Measurements from ENCODE around the gene RABEP1. TPM values are rescaled to one million over a fixed set of nuclear protein-coding genes. Genes with fewer than 3 reads are reported as not detected.
"Not testable (repeated sequence)": the region's sequence is repeated elsewhere in the genome, so short reads cannot be mapped to it uniquely, and the experiment has no call there.

RABEP1 gene
- total RNA-seq, 2 donors from 2014 or later: 32.2 to 32.8 TPM

GRCh38 chr17:5431234-5431633 is 149.2 kb downstream of the RABEP1 start:
- not testable (repeated sequence) for H3K27ac ChIP-seq (ENCODE audit: low read depth, low read length); H3K9ac ChIP-seq (ENCODE audit: extremely low read depth, low read length, poor library complexity, severe bottlenecking); H3K27me3 ChIP-seq (ENCODE audit: control insufficient read depth, insufficient read depth, low read length, poor library complexity, severe bottlenecking); H3K4me3 Mint-ChIP-seq; H3K4me3 ChIP-seq (ENCODE audit: low read length); H3K9me3 ChIP-seq (ENCODE audit: control insufficient read depth, low read length); H3K4me1 ChIP-seq (ENCODE audit: control insufficient read depth, insufficient read depth, low read length); H3K4me1 Mint-ChIP-seq; H3K27me3 Mint-ChIP-seq (ENCODE audit: insufficient read depth); H3K9me3 Mint-ChIP-seq; H3K27ac Mint-ChIP-seq
- TF ChIP-seq, protein P1, sequence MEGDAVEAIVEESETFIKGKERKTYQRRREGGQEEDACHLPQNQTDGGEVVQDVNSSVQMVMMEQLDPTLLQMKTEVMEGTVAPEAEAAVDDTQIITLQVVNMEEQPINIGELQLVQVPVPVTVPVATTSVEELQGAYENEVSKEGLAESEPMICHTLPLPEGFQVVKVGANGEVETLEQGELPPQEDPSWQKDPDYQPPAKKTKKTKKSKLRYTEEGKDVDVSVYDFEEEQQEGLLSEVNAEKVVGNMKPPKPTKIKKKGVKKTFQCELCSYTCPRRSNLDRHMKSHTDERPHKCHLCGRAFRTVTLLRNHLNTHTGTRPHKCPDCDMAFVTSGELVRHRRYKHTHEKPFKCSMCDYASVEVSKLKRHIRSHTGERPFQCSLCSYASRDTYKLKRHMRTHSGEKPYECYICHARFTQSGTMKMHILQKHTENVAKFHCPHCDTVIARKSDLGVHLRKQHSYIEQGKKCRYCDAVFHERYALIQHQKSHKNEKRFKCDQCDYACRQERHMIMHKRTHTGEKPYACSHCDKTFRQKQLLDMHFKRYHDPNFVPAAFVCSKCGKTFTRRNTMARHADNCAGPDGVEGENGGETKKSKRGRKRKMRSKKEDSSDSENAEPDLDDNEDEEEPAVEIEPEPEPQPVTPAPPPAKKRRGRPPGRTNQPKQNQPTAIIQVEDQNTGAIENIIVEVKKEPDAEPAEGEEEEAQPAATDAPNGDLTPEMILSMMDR (conservative IDR thresholded peaks at IDR 0.05): peak; percentile 64
- H3K36me3 ChIP-seq (ENCODE audit: control insufficient read depth, insufficient read depth, low read length): peaks cover 79% of the 10 kb centered on the region
- DNase-seq: peak; percentile 88
- peaks cover 78% of the 10 kb centered on the region for H3K36me3 Mint-ChIP-seq (ENCODE audit: low read depth)
- 82 to 83% methylated on average over 5 of the region's 5 CpGs for WGBS, 2 experiments (ENCODE audit: insufficient coverage in 1 of 2, insufficient read length in 1 of 2)

GRCh38 chr17:5431949-5432556 is 150.0 kb downstream of the RABEP1 start:
- Mint-ChIP-seq H3K36me3 (ENCODE audit: low read depth) (peaks cover 85% of the 10 kb centered on the region), H3K4me3 (no peak overlapping the region)
- peak overlapping the region; percentile 53 for H3K27ac ChIP-seq (ENCODE audit: low read depth, low read length)

DNA sequence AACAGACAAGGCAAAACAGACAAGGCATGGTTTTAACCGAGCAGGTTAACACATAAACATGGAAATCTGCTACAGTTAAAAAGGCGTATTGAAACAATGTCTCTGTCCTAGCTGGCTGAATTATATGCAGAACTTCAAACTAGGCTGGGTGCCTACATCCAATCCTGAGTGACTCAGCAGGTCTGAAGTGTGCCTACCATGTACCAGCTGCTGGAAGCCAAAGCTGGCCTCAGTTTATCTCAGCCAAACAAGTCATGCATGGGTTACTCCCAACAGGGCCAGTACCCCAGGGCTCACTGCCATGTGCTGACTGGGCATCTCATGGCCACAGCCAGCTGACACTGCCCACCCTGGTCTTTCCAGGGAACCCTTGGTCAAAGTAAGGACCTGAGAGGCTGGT is 152.9 kb downstream of the RABEP1 start:
- DNase-seq: no peak
- peak overlapping the region; percentile 72 for H3K27ac Mint-ChIP-seq
- Histone ChIP-seq H3K4me3 (ENCODE audit: low read length) (no peak overlapping the region), H3K9ac (ENCODE audit: extremely low read depth, low read length, poor library complexity, severe bottlenecking) (no peak overlapping the region), H3K4me1 (ENCODE audit: control insufficient read depth, insufficient read depth, low read length) (no peaks in the 10 kb centered on the region), H3K27ac (ENCODE audit: low read depth, low read length) (no peak overlapping the region), H3K27me3 (ENCODE audit: control insufficient read depth, insufficient read depth, low read length, poor library complexity, severe bottlenecking) (no peaks in the 10 kb centered on the region), H3K9me3 (ENCODE audit: control insufficient read depth, low read length) (no peaks in the 10 kb centered on the region), H3K36me3 (ENCODE audit: control insufficient read depth, insufficient read depth, low read length) (peaks cover 70% of the 10 kb centered on the region)
- no peaks in the 10 kb centered on the region for H3K9me3 Mint-ChIP-seq
- TF ChIP-seq, protein P1 (conservative IDR thresholded peaks at IDR 0.05): no peak
- WGBS, 2 experiments (ENCODE audit: insufficient coverage in 1 of 2, insufficient read length in 1 of 2): 84 to 97% methylated on average over 2 of the region's 2 CpGs
- no peak overlapping the region for H3K4me3 Mint-ChIP-seq
- no peaks in the 10 kb centered on the region for H3K27me3 Mint-ChIP-seq (ENCODE audit: insufficient read depth)
- H3K4me1 Mint-ChIP-seq: peaks cover 12% of the 10 kb centered on the region
- peaks cover 67% of the 10 kb centered on the region for H3K36me3 Mint-ChIP-seq (ENCODE audit: low read depth)

More at GRCh38 chr17:5431949-5432556, 150.0 kb downstream of the RABEP1 start:
- H3K9me3 Mint-ChIP-seq: no peaks in the 10 kb centered on the region
- Histone ChIP-seq H3K27me3 (ENCODE audit: control insufficient read depth, insufficient read depth, low read length, poor library complexity, severe bottlenecking) (no peaks in the 10 kb centered on the region), H3K9me3 (ENCODE audit: control insufficient read depth, low read length) (no peaks in the 10 kb centered on the region), H3K9ac (ENCODE audit: extremely low read depth, low read length, poor library complexity, severe bottlenecking) (no peak overlapping the region), H3K4me3 (ENCODE audit: low read length) (no peak overlapping the region), H3K4me1 (ENCODE audit: control insufficient read depth, insufficient read depth, low read length) (no peaks in the 10 kb centered on the region), H3K36me3 (ENCODE audit: control insufficient read depth, insufficient read depth, low read length) (peaks cover 85% of the 10 kb centered on the region)
- no peaks in the 10 kb centered on the region for H3K27me3 Mint-ChIP-seq (ENCODE audit: insufficient read depth)
- TF ChIP-seq, protein P1 (conservative IDR thresholded peaks at IDR 0.05): no peak
- WGBS, 2 experiments (ENCODE audit: insufficient coverage in 1 of 2, insufficient read length in 1 of 2): 93 to 100% methylated on average over 1 to 3 of the region's 3 CpGs
- no peak for DNase-seq
- H3K4me1 Mint-ChIP-seq: no peaks in the 10 kb centered on the region
- peak overlapping the region; percentile 12 for H3K27ac Mint-ChIP-seq

Other genes starting within 250 kb of the RABEP1 start
- gene SLC52A1, start 246.9 kb upstream of the RABEP1 start, total RNA-seq: under 1 TPM in 1 of 2 donors, not detected in 1; 0.13 TPM
- 1 to 10 TPM in 1 of 2 donors, under 1 TPM in 1; 0.09 to 1.3 TPM for gene ZFP3, start 203.8 kb upstream of the RABEP1 start, total RNA-seq
- 10 to 100 TPM; 27.2 to 32.1 TPM for gene ZNF232, start 170.4 kb upstream of the RABEP1 start, total RNA-seq
- under 1 TPM; 0.13 TPM for gene USP6, start 166.3 kb upstream of the RABEP1 start, total RNA-seq
- 10 to 100 TPM; 13.9 to 15.5 TPM for gene ZNF594, start 90.4 kb upstream of the RABEP1 start, total RNA-seq
- not detected for gene SCIMP, start 47.4 kb upstream of the RABEP1 start, total RNA-seq
- 10 to 100 TPM; 72.2 to 79.0 TPM for gene NUP88, start 137.4 kb downstream of the RABEP1 start, total RNA-seq
- gene RPAIN, start 137.9 kb downstream of the RABEP1 start, total RNA-seq: 10 to 100 TPM; 69.3 to 87.8 TPM
- 100 to 1,000 TPM; 213 to 217 TPM for gene C1QBP, start 156.9 kb downstream of the RABEP1 start, total RNA-seq
- gene DHX33, start 186.7 kb downstream of the RABEP1 start, total RNA-seq: 10 to 100 TPM; 35.0 TPM
- 10 to 100 TPM; 68.0 to 75.1 TPM for gene DERL2, start 203.9 kb downstream of the RABEP1 start, total RNA-seq
- 10 to 100 TPM; 27.1 to 28.9 TPM for gene MIS12, start 204.3 kb downstream of the RABEP1 start, total RNA-seq